Fibroblast of lung (primary cell): ENCODE results near the gene SLC13A1. TPM values are rescaled to one million over a fixed set of nuclear protein-coding genes. Genes with fewer than 3 reads are reported as not detected.

Experiments
- DNase-seq, 2 donors: peaks; one replicate each; pipeline versions ENCODE4 v3.0.0 to v3.0.0-alpha.2; 2010; ENCODE audit warnings: low read depth in 2 of 2
- H2AFZ ChIP-seq: 2 replicates; pipeline ENCODE4 v1.5.1; 2012; ENCODE audit warnings: low read length, control low read depth, inconsistent platforms
- H3K27ac ChIP-seq: 2 replicates; pipeline ENCODE4 v1.5.1; 2011; ENCODE audit warnings: low read length, control low read depth; ENCODE audit not compliant: insufficient read depth
- H3K27me3 ChIP-seq: 2 replicates; pipeline ENCODE4 v1.5.1; 2011; ENCODE audit warnings: mild to moderate bottlenecking, low read length; ENCODE audit not compliant: control insufficient read depth, insufficient read depth
- H3K36me3 ChIP-seq: 2 replicates; pipeline ENCODE4 v1.5.1; 2011; ENCODE audit warnings: low read length; ENCODE audit not compliant: control insufficient read depth, insufficient read depth
- H3K4me1 ChIP-seq: 2 replicates; pipeline ENCODE4 v1.5.1; 2011; ENCODE audit warnings: low read length; ENCODE audit not compliant: control insufficient read depth, insufficient read depth; ENCODE audit errors: extremely low read depth
- H3K4me2 ChIP-seq: 2 replicates; pipeline ENCODE4 v1.5.1; 2011; ENCODE audit warnings: low read length, control low read depth; ENCODE audit not compliant: insufficient read depth; ENCODE audit errors: extremely low read depth
- H3K4me3 ChIP-seq, 4 experiments: fragments of 200-600 bp in 1 of 4; sonication (generic) in 1 of 4; replicated peaks in 1 of 4; 2 replicates each; pipeline ENCODE4 v1.5.1; 2011 to 2016; ENCODE audit warnings: low read length in 4 of 4, low read depth in 3 of 4, mild to moderate bottlenecking in 3 of 4, control low read depth in 2 of 4, inconsistent platforms in 1 of 4, mixed read lengths in 1 of 4; ENCODE audit not compliant: insufficient read depth in 1 of 4; ENCODE audit errors: control extremely low read depth in 1 of 4
- H3K79me2 ChIP-seq: 2 replicates; pipeline ENCODE4 v1.5.1; 2012; ENCODE audit warnings: mild to moderate bottlenecking, low read length, inconsistent platforms; ENCODE audit not compliant: control insufficient read depth, insufficient read depth
- H3K9ac ChIP-seq: 2 replicates; pipeline ENCODE4 v1.5.1; 2011; ENCODE audit warnings: mild to moderate bottlenecking, low read length, control low read depth; ENCODE audit not compliant: insufficient read depth
- H3K9me3 ChIP-seq: 2 replicates; pipeline ENCODE4 v1.5.1; 2012; ENCODE audit warnings: low read depth, low read length; ENCODE audit not compliant: control insufficient read depth, insufficient read depth
- H4K20me1 ChIP-seq: 2 replicates; pipeline ENCODE4 v1.5.1; 2011; ENCODE audit warnings: low read length; ENCODE audit not compliant: control insufficient read depth, insufficient read depth; ENCODE audit errors: extremely low read depth
- EZH2 ChIP-seq: IDR thresholded peaks from 2 replicates; pipeline ENCODE4 v1.5.1; 2012; ENCODE audit warnings: low read length, control low read depth, mild to moderate bottlenecking; ENCODE audit errors: missing control alignments
- polyA plus RNA-seq, 2 donors: library from polyadenylated mRNA; depleted of rRNA in 1 of 2; stranded (reverse) in 1 of 2; unstranded in 1 of 2; fragments of >200 nt; gene quantifications; 2 replicates each; pipeline ENCODE4 v1.2.1, GENCODE V29; 2011 to 2012; ENCODE audit warnings: missing spikeins in 1 of 2
- total RNA-seq: library from RNA; depleted of rRNA; stranded (reverse); fragments of >200 nt; gene quantifications from 2 replicates; pipeline ENCODE4 v1.2.1, GENCODE V29; 2014
- TF ChIP-seq, protein P1 (sequence below), 2 donors: IDR thresholded peaks in 1 of 2; conservative IDR thresholded peaks in 1 of 2; 1 replicate in 1 of 2; 2 replicates in 1 of 2; pipeline ENCODE4 v1.5.1; 2011 to 2012; ENCODE audit warnings: low read length in 2 of 2, control low read depth in 1 of 2, inconsistent platforms in 1 of 2, low read depth in 1 of 2, mild to moderate bottlenecking in 1 of 2

Gene SLC13A1
- total and polyA plus RNA-seq, 2 donors (not counting 1 experiment from before 2014, with no cell fraction given) = not detected

GRCh38 chr7:123177442-123177841 lies 22.3 kb downstream of the SLC13A1 start:
- no peaks in the 10 kb centered on the region for H3K4me1 ChIP-seq
- no peak overlapping the region for H2AFZ ChIP-seq
- no peak for DNase-seq
- TF ChIP-seq, protein P1, sequence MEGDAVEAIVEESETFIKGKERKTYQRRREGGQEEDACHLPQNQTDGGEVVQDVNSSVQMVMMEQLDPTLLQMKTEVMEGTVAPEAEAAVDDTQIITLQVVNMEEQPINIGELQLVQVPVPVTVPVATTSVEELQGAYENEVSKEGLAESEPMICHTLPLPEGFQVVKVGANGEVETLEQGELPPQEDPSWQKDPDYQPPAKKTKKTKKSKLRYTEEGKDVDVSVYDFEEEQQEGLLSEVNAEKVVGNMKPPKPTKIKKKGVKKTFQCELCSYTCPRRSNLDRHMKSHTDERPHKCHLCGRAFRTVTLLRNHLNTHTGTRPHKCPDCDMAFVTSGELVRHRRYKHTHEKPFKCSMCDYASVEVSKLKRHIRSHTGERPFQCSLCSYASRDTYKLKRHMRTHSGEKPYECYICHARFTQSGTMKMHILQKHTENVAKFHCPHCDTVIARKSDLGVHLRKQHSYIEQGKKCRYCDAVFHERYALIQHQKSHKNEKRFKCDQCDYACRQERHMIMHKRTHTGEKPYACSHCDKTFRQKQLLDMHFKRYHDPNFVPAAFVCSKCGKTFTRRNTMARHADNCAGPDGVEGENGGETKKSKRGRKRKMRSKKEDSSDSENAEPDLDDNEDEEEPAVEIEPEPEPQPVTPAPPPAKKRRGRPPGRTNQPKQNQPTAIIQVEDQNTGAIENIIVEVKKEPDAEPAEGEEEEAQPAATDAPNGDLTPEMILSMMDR (conservative IDR thresholded peaks at IDR 0.05 in 1 of 2, IDR thresholded peaks at IDR 0.05 in 1 of 2; ENCODE audit: low read depth in 1 of 2, low read length in 2 of 2) = no peak
- TF ChIP-seq EZH2 = no peak
- no peaks in the 10 kb centered on the region for H4K20me1 ChIP-seq
- no peaks in the 10 kb centered on the region for H3K27me3 ChIP-seq
- no peaks in the 10 kb centered on the region for H3K9me3 ChIP-seq
- no peak overlapping the region for H3K4me3 ChIP-seq
- H3K79me2 ChIP-seq = no peaks in the 10 kb centered on the region
- no peak overlapping the region for H3K27ac ChIP-seq
- no peak overlapping the region for H3K4me2 ChIP-seq
- H3K36me3 ChIP-seq = no peaks in the 10 kb centered on the region
- no peak overlapping the region for H3K9ac ChIP-seq

DNA sequence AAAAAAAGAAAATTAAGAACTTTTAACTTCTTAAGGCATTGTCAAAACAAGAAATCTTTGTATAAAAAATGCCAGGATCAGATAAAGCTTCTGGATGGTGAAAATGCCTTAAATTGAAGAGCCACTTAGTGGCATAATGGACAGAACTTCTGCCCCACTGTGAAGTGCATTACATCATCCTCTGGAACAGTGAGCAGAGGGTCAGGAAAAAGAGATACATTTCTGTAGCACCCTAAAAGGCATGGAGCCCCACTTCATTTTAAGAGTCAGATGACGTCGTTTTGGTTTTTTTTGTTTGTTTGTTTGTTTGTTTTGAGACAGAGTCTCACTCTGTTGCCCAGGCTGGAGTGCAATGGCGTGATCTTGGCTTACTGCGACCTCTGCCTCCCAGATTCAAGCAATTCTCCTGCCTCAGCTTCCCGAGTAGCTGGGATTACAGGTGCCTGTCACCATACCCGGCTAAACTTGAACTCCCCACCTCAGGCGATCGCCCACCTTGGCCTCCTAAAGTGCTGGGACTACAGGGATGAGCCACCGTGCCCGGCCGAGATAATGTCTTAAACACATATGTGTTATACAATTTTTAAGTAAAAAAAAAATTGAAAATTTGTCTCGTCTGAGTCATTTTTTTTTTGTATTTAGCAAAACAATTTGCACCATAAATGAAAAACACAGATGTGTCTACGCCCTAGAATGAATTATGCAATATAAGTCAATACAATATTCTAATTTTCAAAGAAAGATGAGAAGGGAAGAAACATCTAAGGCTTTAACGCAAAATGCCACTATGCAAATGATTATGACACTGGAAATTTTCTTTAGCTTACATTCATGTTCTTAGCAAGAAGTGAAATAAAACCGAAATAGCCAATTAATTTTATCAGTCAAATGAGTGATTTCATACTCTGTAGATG lies 29.2 kb downstream of the SLC13A1 start:
- Histone ChIP-seq H3K9me3 (no peaks in the 10 kb centered on the region), H3K79me2 (no peaks in the 10 kb centered on the region), H3K27ac (no peak overlapping the region), H3K4me3 (no peak overlapping the region), H3K4me2 (no peak overlapping the region), H2AFZ (no peak overlapping the region), H3K4me1 (no peaks in the 10 kb centered on the region), H3K27me3 (no peaks in the 10 kb centered on the region), H3K36me3 (no peaks in the 10 kb centered on the region), H4K20me1 (no peaks in the 10 kb centered on the region), H3K9ac (no peak overlapping the region)
- TF ChIP-seq EZH2 = no peak
- TF ChIP-seq, protein P1 (conservative IDR thresholded peaks at IDR 0.05 in 1 of 2, IDR thresholded peaks at IDR 0.05 in 1 of 2; ENCODE audit: low read depth in 1 of 2, low read length in 2 of 2) = no peak
- DNase-seq = no peak

DNA sequence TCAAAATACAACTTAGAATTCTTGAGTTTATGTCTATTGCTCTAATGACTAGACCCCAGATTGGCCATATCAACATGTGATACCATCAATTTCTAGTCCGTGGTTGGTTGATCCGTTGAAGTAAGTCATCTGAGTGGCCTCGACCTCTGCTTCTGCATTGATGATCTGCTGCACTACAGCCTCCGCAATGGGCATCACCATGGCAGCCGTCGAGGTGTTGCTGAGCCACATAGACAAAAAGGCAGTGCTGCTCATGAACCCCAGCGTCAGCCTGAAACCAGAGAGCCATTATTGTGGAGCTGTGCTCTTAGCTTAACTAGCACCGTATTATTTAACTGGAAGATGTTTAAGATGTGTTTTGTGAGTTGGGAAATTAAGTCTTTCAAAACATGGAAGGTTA lies 30.7 kb downstream of the SLC13A1 start:
- Histone ChIP-seq H3K4me3 (no peak overlapping the region), H3K4me2 (no peak overlapping the region), H2AFZ (no peak overlapping the region), H3K27ac (no peak overlapping the region), H3K4me1 (no peaks in the 10 kb centered on the region), H4K20me1 (no peaks in the 10 kb centered on the region), H3K36me3 (no peaks in the 10 kb centered on the region), H3K27me3 (no peaks in the 10 kb centered on the region), H3K9me3 (no peaks in the 10 kb centered on the region), H3K79me2 (no peaks in the 10 kb centered on the region), H3K9ac (no peak overlapping the region)
- DNase-seq = no peak
- TF ChIP-seq EZH2 = no peak
- TF ChIP-seq, protein P1 (conservative IDR thresholded peaks at IDR 0.05 in 1 of 2, IDR thresholded peaks at IDR 0.05 in 1 of 2; ENCODE audit: low read depth in 1 of 2, low read length in 2 of 2) = no peak
